ENCODE results near the gene CCNB2. TPM values are rescaled to one million over a fixed set of nuclear protein-coding genes. Genes with fewer than 3 reads are reported as not detected.

Gene CCNB2
- total and polyA plus RNA-seq, 4 experiments from 2014 or later = 0.44 TPM; not detected in 3

GRCh38 chr15:59094077-59094476, 10.9 kb upstream of the CCNB2 start:
- H3K4me3 ChIP-seq (ENCODE audit: low read length in 2 of 2) = no peak overlapping the region
- POLR2A ChIA-PET (ENCODE audit: partially characterized antibody) = no interaction called here
- Mint-ChIP-seq H3K36me3 (peaks cover 47 to 61% of the 10 kb centered on the region in 2 donors), H3K4me3 (no peak overlapping the region), H3K27me3 (no peaks in the 10 kb centered on the region), H3K27ac (no peak overlapping the region), H3K4me1 (peaks cover 0 to 2% (median under 1%) of the 10 kb centered on the region in 4 donors), H3K9me3 (no peaks in the 10 kb centered on the region)
- DNase-seq = no peak
- no peaks in the 10 kb centered on the region for H3K9me3 ChIP-seq (ENCODE audit: control insufficient read depth in 1 of 2, low read length in 2 of 2)
- no peak overlapping the region for H3K27ac ChIP-seq (ENCODE audit: low read depth, low read length)
- CTCF ChIA-PET (ENCODE audit: partially characterized antibody) = interaction anchor here (0.8 to 1.6 kb wide), 3 partner anchors 36 to 137 kb away, joined by 3 to 4 read pairs (median 3); no protein-coding TSS in a partner anchor
- no peaks in the 10 kb centered on the region for H3K27me3 ChIP-seq (ENCODE audit: insufficient read depth, low read length)
- H3K4me1 ChIP-seq (ENCODE audit: insufficient read depth, low read length) = no peaks in the 10 kb centered on the region
- peaks cover 19% of the 10 kb centered on the region for H3K36me3 ChIP-seq (ENCODE audit: insufficient read depth, low read length)
- intact Hi-C loops (cut with micrococcal nuclease) = no loop called here

- Histone ChIP-seq H3K27me3 (ENCODE audit: insufficient read depth, low read length) (no peaks in the 10 kb centered on the region), H3K27ac (ENCODE audit: low read depth, low read length) (no peak overlapping the region), H3K4me1 (ENCODE audit: insufficient read depth, low read length) (no peaks in the 10 kb centered on the region), H3K36me3 (ENCODE audit: insufficient read depth, low read length) (peaks cover 15% of the 10 kb centered on the region), H3K4me3 (ENCODE audit: low read length in 2 of 2) (no peak overlapping the region), H3K9me3 (ENCODE audit: control insufficient read depth in 1 of 2, low read length in 2 of 2) (no peaks in the 10 kb centered on the region)
- POLR2A ChIA-PET (ENCODE audit: partially characterized antibody) = no interaction called here
- peaks cover 0 to 5% (median 1%) of the 10 kb centered on the region in 4 donors for H3K4me1 Mint-ChIP-seq
- H3K27me3 Mint-ChIP-seq = no peaks in the 10 kb centered on the region
- no peaks in the 10 kb centered on the region for H3K9me3 Mint-ChIP-seq
- no peak overlapping the region for H3K27ac Mint-ChIP-seq
- peaks cover 43 to 45% of the 10 kb centered on the region in 2 donors for H3K36me3 Mint-ChIP-seq
- DNase-seq = no peak
- H3K4me3 Mint-ChIP-seq = no peak overlapping the region
- intact Hi-C loops (cut with micrococcal nuclease) = no loop called here
- CTCF ChIA-PET (ENCODE audit: partially characterized antibody) = interaction anchor here (0.5 to 1.6 kb wide), 2 partner anchors 12 to 134 kb away, joined by 3 read pairs; no protein-coding TSS in a partner anchor
These were observed 8.5 kb upstream of the CCNB2 start for GRCh38 chr15:59096429-59096828.

DNA sequence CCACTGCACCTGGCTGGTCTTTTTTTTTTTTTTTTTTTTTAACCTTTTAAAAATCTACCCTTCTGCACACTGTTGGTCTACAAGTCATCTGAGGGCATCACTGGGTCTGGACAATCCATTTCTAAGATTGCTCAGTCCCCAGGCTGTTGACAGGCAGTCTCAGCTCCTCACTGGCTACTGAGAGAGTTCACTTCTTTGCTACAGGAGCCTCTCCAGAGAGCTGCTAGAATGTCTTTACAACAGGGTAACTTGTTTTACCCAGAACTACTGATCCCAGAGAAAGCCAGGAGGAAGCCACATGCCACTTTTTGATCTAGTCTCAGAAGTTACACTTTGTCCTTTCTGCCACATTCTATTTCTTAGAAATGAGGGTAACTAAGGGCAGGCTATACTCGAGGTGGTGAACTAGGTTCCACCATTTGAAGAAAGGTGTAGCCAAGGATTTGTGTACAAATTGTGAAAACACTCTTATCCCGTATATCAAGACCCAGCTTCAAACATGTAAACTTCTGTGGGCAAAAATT, 5.7 kb upstream of the CCNB2 start:
- CTCF ChIA-PET (ENCODE audit: partially characterized antibody) = interaction anchor here (1.1 kb wide), 1 partner anchor 13 kb away, joined by 3 read pairs; no protein-coding TSS in a partner anchor
- peaks cover 24 to 28% of the 10 kb centered on the region in 2 donors for H3K36me3 Mint-ChIP-seq
- no peak overlapping the region for H3K4me3 Mint-ChIP-seq

GRCh38 chr15:59104602-59104911, 389 bp upstream of the CCNB2 start:
- Histone ChIP-seq H3K27me3 (ENCODE audit: insufficient read depth, low read length) (no peaks in the 10 kb centered on the region), H3K4me1 (ENCODE audit: insufficient read depth, low read length) (peaks cover 6% of the 10 kb centered on the region), H3K4me3 (ENCODE audit: low read length in 2 of 2) (peak overlapping the region; percentile 66 to 80), H3K9me3 (ENCODE audit: control insufficient read depth in 1 of 2, low read length in 2 of 2) (no peaks in the 10 kb centered on the region), H3K27ac (ENCODE audit: low read depth, low read length) (peak overlapping the region; percentile 68), H3K36me3 (ENCODE audit: insufficient read depth, low read length) (no peaks in the 10 kb centered on the region)
- peak overlapping the region; percentile 91 to 96 (median 93) for H3K4me3 Mint-ChIP-seq
- H3K27ac Mint-ChIP-seq = peak overlapping the region; percentile 92 to 99 (median 97)
- CTCF ChIA-PET (ENCODE audit: partially characterized antibody) = interaction anchor here (0.7 kb wide), 1 partner anchor 27 kb away, joined by 3 read pairs; no protein-coding TSS in a partner anchor
- H3K4me1 Mint-ChIP-seq = peaks cover 5 to 19% (median 13%) of the 10 kb centered on the region in 4 donors
- DNase-seq = no peak
- POLR2A ChIA-PET (ENCODE audit: partially characterized antibody) = no interaction called here
- intact Hi-C loops (cut with micrococcal nuclease) = loop anchor here (2.0 kb wide), 1 partner anchor 118 kb away; the partner anchor contains the start of gene RNF111
- H3K27me3 Mint-ChIP-seq = no peaks in the 10 kb centered on the region
- peaks cover 6 to 7% of the 10 kb centered on the region in 2 donors for H3K36me3 Mint-ChIP-seq
- no peaks in the 10 kb centered on the region for H3K9me3 Mint-ChIP-seq

More for the DNA sequence above, 5.7 kb upstream of the CCNB2 start:
- POLR2A ChIA-PET (ENCODE audit: partially characterized antibody) = no interaction called here
- Mint-ChIP-seq H3K27ac (peak overlapping the region in 2 of 7 donors; percentile 53 to 62), H3K9me3 (no peaks in the 10 kb centered on the region), H3K27me3 (no peaks in the 10 kb centered on the region), H3K4me1 (peaks cover 2 to 7% (median 3%) of the 10 kb centered on the region in 4 donors)
- Histone ChIP-seq H3K36me3 (ENCODE audit: insufficient read depth, low read length) (peaks cover 9% of the 10 kb centered on the region), H3K4me3 (ENCODE audit: low read length in 2 of 2) (no peak overlapping the region), H3K9me3 (ENCODE audit: control insufficient read depth in 1 of 2, low read length in 2 of 2) (no peaks in the 10 kb centered on the region), H3K27ac (ENCODE audit: low read depth, low read length) (no peak overlapping the region), H3K4me1 (ENCODE audit: insufficient read depth, low read length) (peaks cover 3% of the 10 kb centered on the region), H3K27me3 (ENCODE audit: insufficient read depth, low read length) (no peaks in the 10 kb centered on the region)
- no peak for DNase-seq
- intact Hi-C loops (cut with micrococcal nuclease) = no loop called here

DNA sequence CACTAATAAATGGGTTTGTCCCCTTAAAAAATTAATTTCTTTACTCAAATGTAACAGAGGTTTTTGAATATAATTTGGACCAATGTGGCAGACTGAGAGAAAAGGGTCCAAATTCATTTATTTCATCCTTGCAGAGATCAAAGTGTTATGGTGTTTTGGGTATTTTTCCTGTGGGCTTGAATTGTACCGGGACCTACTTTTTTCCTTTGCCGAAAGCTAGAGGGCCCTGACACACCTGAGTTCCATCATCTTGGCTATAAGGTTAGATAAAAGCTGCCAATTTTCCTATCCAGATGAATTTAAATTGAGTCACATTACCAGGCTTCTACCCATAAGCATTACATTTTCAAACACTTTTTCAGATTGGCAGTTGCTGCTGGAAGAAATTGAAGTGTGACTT, 908 bp downstream of the CCNB2 start:
- no peaks in the 10 kb centered on the region for H3K9me3 Mint-ChIP-seq
- no peak for DNase-seq
- H3K4me3 Mint-ChIP-seq = peak overlapping the region; percentile 91 to 96 (median 93)
- H3K27ac Mint-ChIP-seq = peak overlapping the region in 1 of 7 donors; percentile 93
- POLR2A ChIA-PET (ENCODE audit: partially characterized antibody) = no interaction called here
- H3K4me3 ChIP-seq (ENCODE audit: low read length in 2 of 2) = peak overlapping the region in 1 of 2 donors; percentile 66
- H3K9me3 ChIP-seq (ENCODE audit: control insufficient read depth in 1 of 2, low read length in 2 of 2) = no peaks in the 10 kb centered on the region
- no peaks in the 10 kb centered on the region for H3K36me3 ChIP-seq (ENCODE audit: insufficient read depth, low read length)
- CTCF ChIA-PET (ENCODE audit: partially characterized antibody) = interaction anchor here (1.4 kb wide), 1 partner anchor 33 kb away, joined by 3 read pairs; no protein-coding TSS in a partner anchor
- H3K4me1 ChIP-seq (ENCODE audit: insufficient read depth, low read length) = peaks cover 6% of the 10 kb centered on the region
- H3K4me1 Mint-ChIP-seq = peaks cover 5 to 19% (median 13%) of the 10 kb centered on the region in 4 donors
- H3K27ac ChIP-seq (ENCODE audit: low read depth, low read length) = no peak overlapping the region
- H3K27me3 ChIP-seq (ENCODE audit: insufficient read depth, low read length) = no peaks in the 10 kb centered on the region
- peaks cover 0 to 4% of the 10 kb centered on the region in 2 donors for H3K36me3 Mint-ChIP-seq
- H3K27me3 Mint-ChIP-seq = no peaks in the 10 kb centered on the region
- intact Hi-C loops (cut with micrococcal nuclease) = loop anchor here (2.0 to 5.0 kb wide), 2 partner anchors 119 to 174 kb away; partner anchors contain the start of genes RNF111 and SLTM

GRCh38 chr15:59111251-59111650, 6.3 kb downstream of the CCNB2 start:
- no peaks in the 10 kb centered on the region for H3K4me1 ChIP-seq (ENCODE audit: insufficient read depth, low read length)
- Mint-ChIP-seq H3K4me1 (peaks cover 0 to 1% (median 0%) of the 10 kb centered on the region in 4 donors), H3K4me3 (no peak overlapping the region), H3K27ac (no peak overlapping the region), H3K36me3 (no peaks in the 10 kb centered on the region), H3K9me3 (no peaks in the 10 kb centered on the region), H3K27me3 (no peaks in the 10 kb centered on the region)
- POLR2A ChIA-PET (ENCODE audit: partially characterized antibody) = no interaction called here
- H3K27me3 ChIP-seq (ENCODE audit: insufficient read depth, low read length) = no peaks in the 10 kb centered on the region
- H3K9me3 ChIP-seq (ENCODE audit: control insufficient read depth in 1 of 2, low read length in 2 of 2) = no peaks in the 10 kb centered on the region
- CTCF ChIA-PET (ENCODE audit: partially characterized antibody) = interaction anchor here (1.3 kb wide), 1 partner anchor 27 kb away, joined by 5 read pairs; no protein-coding TSS in a partner anchor
- H3K4me3 ChIP-seq (ENCODE audit: low read length in 2 of 2) = no peak overlapping the region
- intact Hi-C loops (cut with micrococcal nuclease) = no loop called here
- H3K27ac ChIP-seq (ENCODE audit: low read depth, low read length) = no peak overlapping the region
- no peak for DNase-seq
- H3K36me3 ChIP-seq (ENCODE audit: insufficient read depth, low read length) = no peaks in the 10 kb centered on the region

DNA sequence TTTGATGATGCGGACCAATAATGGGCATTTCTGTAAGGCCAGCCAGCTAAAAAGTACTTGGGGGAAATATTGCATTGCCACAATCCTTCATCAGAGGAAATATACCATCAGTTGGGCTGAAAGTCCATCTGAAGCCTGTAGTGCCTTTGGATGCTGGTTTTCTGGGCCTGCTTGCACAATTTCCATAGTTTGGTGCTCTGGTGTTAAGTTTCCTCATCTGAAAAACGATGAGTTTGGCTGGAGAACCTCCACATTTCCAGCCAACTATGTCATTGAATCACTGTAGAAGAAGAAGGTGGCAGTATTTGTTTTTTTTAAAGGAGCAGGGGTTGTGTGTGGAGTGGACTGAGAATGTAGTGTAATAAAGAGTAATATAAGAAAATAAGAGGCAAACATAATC, 10.1 kb downstream of the CCNB2 start:
- Histone ChIP-seq H3K27ac (ENCODE audit: low read depth, low read length) (no peak overlapping the region), H3K4me1 (ENCODE audit: insufficient read depth, low read length) (no peaks in the 10 kb centered on the region), H3K9me3 (ENCODE audit: control insufficient read depth in 1 of 2, low read length in 2 of 2) (no peaks in the 10 kb centered on the region), H3K27me3 (ENCODE audit: insufficient read depth, low read length) (no peaks in the 10 kb centered on the region), H3K36me3 (ENCODE audit: insufficient read depth, low read length) (no peaks in the 10 kb centered on the region), H3K4me3 (ENCODE audit: low read length in 2 of 2) (no peak overlapping the region)
- intact Hi-C loops (cut with micrococcal nuclease) = no loop called here
- DNase-seq = no peak
- ChIA-PET POLR2A (ENCODE audit: partially characterized antibody) (no interaction called here), CTCF (ENCODE audit: partially characterized antibody) (interaction anchor here (2.5 kb wide), 1 partner anchor 23 kb away, joined by 7 read pairs; no protein-coding TSS in a partner anchor)
- Mint-ChIP-seq H3K36me3 (no peaks in the 10 kb centered on the region), H3K4me1 (no peaks in the 10 kb centered on the region), H3K27ac (no peak overlapping the region), H3K27me3 (no peaks in the 10 kb centered on the region), H3K9me3 (no peaks in the 10 kb centered on the region), H3K4me3 (no peak overlapping the region)
